Effector CD8-positive, alpha-beta T cell (primary cell): ENCODE measurements around the gene ANKRD30B.
"Not testable (repeated sequence)": the region's sequence is repeated elsewhere in the genome, so short reads cannot be mapped to it uniquely, and the experiment has no call there.

ENCODE experiments used
- DNase-seq: peaks from one replicate; lab custom pipeline; 2025; lab: John Stamatoyannopoulos, UW
- total RNA-seq, 4 experiments: gene quantifications; one replicate each; lab custom pipeline; 2026; lab: John Stamatoyannopoulos, UW

The ANKRD30B gene
- 0 to 0.18 (median 0) reads per million in 4 experiments for total RNA-seq

DNA sequence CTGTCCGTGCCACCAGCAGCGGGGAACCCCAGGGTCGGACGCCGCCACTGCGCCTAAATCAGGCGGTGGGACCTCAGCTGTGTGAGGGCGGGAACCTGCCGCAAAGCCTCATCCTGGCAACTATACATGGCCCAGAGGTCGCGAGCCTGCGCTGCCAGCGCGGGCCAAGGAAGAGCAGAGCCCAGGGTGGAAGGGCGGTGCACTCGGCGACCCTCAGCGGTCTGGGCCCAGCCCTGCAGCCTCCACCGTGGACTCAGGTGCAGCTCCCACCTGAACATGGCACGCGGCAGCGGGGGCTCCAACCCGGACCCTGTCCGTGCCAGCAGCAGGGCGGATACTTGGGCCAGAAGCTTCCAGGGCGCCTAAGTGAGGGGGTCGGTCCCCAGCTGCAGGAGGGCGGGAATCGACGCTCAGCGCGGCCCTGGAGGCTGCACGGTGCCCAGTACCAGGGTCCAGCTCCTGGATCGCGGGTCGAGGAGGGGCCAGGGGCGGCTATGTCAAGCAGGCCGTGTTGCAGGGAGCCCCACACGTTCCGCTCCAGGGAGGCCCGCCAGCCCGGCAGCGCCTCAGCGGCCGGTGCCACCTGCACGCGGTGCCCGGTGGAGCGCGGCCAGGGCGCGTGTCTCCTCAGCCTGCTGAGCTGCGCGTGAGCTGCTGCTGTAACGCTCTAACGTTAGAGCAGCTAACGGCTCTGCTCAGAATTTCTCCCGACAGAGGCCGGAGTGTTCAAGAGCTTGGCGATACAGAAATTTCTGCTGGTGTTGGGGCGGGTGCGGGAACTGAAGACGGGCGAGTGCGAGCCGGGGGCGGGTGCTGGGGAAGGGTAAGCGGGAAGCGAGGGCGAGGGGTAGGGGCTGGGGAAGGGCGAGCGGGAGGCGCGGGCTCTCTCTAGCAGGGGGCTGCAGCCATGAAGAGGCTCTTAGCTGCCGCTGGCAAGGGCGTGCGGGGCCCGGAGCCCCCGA is at the start of gene ANKRD30B:
TSS of gene ANKRD30B (plus strand) at position 660 of the 962 bp plus-strand sequence. CDS start at position 908, 248 bp downstream.
- DNase-seq, result no peak

DNA sequence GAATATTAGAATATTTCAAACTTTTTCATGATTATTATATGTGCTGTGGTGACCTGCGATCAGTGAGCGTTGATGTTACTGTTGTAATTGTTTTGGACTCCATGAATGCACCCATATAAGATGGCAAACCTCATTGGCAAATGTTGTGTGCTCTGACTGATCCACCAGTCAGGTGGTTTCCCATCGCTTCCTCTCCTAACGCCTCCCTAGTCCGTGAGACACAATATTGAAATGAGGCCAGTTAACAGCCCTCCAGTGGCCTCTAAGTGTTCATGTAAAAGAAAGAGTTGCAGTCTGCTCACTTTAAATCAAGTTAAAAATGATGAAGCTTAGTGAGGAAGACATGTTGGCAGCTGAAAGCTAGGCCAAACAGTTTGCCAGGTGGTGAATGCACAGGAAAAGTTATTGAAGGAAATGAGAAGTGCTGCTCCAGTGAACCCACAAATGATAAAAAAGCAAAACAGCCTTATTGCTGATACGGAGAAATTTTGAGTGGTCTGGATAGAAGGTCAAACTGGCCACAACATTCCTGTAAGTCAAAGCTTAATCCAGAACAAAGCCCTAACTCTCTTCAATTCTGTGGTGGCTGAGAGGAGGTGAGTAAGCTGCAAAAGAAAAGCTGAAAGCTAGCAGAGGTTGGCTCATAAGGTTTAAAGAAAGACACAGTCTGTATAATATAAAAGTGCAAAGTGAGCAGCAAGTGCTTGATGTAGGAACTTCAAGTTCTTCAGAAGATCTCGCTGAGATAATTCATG is 46.5 kb upstream of the ANKRD30B start:
- not testable (repeated sequence) for DNase-seq

DNA sequence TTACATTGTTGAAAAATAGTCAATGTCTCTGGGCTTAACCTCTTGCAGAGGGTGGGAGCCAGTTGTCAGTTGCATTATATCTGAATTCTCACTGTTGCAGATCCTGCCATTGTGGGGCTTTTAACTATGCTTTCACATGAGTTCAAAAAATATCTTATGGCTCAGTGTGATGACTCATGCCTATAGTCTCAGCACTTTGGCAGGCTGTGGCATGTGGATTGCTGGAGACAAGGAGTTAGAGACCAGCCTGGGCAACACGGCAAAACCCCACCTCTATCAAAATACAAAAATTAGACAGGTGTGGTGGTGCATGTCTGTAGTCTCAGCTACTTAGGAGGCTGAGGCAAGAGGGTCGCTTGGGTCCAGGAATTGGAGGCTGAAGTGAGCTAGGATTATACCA is 38.2 kb upstream of the ANKRD30B start:
- not testable (repeated sequence) for DNase-seq

GRCh38 chr18:14721569-14721968 is 26.4 kb upstream of the ANKRD30B start:
- not testable (repeated sequence) for DNase-seq

GRCh38 chr18:14739056-14739455 is 8.9 kb upstream of the ANKRD30B start:
- DNase-seq, result not testable (repeated sequence)

DNA sequence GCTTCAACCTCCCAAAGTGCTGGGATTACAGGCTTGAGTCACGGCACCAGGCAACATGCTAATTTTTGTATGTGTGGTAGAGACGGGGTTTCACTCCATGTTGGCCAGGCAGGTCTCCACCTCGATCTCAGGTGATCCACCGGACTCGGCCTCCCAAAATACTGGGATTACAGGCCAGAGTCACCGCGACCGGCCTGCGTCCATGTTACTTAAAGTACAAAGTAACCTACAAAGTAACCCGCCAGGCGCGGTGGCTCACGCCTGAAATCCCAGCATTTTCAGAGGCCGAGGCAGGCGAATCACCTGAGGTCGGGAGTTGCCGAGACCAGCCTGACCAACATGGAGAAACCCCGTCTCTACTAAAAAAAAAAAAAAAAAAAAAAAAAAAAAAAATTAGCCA is 1.1 kb upstream of the ANKRD30B start:
- no peak for DNase-seq

DNA sequence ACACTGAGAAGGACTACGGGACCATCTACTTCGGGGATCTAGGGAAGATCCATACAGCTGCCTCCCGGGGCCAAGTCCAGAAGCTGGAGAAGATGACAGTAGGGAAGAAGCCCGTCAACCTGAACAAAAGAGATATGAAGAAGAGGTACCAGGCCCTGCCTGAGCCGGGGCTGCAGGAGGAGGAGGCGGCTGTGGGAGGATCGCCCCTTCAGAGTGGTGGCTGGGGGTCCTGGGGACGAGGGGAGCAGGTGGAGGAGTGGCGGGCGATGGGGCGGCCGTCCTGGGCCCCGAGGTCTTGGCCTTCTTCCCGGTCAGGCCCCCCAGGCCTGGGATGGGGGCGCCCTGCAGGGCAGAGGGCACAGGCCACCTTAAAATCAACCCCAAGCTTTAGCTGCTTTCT is 524 bp downstream of the ANKRD30B start:
- no peak for DNase-seq

GRCh38 chr18:14763566-14763965 is 15.6 kb downstream of the ANKRD30B start:
- DNase-seq, result not testable (repeated sequence)

DNA sequence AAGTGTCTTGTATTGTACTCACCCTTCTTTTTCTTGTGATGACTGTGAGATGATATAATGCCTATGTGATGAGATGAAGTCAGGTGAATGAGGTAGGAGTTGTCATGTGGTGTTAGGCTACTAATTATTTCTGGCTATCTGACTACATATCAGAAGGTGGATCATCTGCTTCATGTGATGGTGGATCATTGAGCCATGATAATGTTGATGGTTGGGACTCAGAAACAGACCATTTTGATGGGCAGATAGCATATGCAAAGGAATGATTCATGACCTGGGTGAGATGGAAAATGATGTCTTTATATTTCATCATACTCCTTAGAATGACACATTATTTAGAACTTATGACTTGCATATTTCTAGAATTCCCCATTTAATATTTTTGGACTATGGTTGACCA is 19.5 kb downstream of the ANKRD30B start:
- no peak for DNase-seq

DNA sequence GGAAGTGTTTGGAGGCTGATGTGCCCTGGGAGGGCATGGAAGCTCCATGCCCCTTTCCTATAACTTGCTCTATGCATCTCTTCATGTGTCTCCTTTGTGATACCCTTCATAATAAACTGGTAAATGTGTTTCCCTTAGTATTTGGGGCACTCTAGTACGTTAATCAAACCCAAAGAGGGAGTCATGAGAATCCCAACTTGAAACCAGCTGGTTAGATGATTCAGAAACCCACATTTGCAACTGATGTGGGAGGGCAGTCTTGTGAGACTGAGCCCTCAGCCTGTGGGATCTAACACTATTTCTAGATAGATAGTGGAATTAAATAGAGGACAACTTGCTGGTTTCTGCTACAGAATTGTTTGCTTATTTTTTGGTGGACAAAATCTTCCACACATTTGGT is 20.3 kb downstream of the ANKRD30B start:
- DNase-seq, result no peak

GRCh38 chr18:14769381-14769780 is 21.4 kb downstream of the ANKRD30B start:
- DNase-seq, result no peak

GRCh38 chr18:14776801-14777200 is 28.8 kb downstream of the ANKRD30B start:
- no peak for DNase-seq

- no peak for DNase-seq
Observed at GRCh38 chr18:14781671-14782070, 33.7 kb downstream of the ANKRD30B start.

- DNase-seq, result no peak
Observed at GRCh38 chr18:14784133-14784532, 36.2 kb downstream of the ANKRD30B start.

- not testable (repeated sequence) for DNase-seq
Observed at GRCh38 chr18:14796876-14797275, 48.9 kb downstream of the ANKRD30B start.

DNA sequence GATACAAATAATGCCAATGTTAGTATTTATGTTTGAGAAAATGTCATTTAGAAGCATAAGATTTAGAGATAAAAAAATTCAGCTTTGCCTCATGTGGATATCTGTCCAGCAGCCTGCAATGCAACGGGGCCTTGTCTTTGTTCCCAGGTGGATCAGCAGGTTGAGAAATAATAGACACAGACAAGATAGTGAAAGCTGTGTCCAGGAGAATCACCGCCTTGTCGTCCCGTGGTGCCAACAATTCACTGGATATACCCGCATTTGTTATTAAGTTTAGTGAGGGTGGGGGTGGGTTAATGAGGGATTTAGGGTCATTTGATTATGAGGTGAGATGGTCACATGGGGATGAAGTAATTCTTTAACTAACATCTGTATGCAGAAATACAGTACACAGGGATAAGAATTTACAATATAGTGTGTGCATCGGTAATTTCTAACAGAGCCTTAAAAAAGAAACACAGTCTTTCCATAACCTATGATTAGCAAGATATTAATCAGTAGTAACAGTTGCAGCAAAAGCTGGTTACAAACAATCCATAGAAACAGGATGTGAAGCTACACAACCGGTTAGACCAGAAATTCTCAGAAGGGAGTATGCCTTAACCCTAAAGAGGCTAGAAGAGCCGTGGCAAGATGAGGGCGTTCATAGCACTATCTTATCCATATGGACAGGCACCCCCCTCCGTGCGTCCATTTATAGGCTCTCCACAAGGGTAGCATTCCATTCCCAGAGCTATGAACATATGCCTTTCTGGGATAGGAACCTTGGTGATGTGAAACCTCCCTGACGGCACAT is 50.2 kb downstream of the ANKRD30B start:
- not testable (repeated sequence) for DNase-seq

DNA sequence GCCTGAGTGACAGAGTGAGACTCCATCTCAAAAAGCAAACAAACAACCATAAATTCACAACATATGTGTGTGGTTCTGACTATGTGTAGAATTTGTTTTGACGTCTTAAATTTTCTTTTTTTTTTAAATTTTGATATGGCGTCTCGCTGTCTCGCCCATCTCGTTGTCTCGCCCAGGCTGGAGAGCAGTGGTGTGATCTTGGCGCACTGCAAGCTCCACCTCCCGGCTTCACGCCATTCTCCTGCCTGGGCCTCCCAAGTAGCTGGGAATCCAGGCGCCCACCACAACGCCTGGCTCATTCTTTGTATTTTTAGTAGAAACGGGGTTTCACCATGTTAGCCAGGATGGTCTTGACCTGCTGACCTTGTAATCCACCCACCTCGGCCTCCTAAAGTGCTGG is 63.1 kb downstream of the ANKRD30B start:
- not testable (repeated sequence) for DNase-seq

DNA sequence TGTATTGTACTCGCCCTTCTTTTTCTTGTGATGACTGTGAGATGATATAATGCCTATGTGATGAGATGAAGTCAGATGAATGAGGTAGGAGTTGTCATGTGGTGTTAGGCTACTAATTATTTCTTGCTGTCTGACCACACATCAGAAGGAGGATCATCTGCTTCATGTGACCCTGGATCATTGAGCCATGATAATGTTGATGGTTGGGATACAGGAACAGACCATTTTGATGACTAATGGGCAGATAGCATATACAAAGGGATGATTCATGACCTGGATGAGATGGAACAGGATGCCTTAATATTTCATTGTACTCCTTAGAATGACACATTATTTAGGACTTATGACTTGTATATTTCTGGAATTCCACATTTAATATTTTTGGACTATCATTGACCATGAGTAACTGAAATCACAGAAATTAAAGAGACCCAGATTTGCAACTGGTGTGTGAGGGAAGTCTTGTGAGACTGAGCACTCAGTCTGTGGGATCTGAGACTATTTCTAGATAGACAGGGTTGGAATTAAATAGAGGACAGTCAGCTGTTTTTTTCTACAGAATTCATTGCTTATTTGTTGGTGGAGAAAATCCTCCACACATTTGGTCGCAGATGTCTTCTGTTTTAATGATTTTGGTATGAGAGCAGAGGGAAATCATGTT is 79.1 kb downstream of the ANKRD30B start:
- DNase-seq, result not testable (repeated sequence)

- DNase-seq, result not testable (repeated sequence)
Observed at GRCh38 chr18:14841607-14842006, 93.6 kb downstream of the ANKRD30B start.

DNA sequence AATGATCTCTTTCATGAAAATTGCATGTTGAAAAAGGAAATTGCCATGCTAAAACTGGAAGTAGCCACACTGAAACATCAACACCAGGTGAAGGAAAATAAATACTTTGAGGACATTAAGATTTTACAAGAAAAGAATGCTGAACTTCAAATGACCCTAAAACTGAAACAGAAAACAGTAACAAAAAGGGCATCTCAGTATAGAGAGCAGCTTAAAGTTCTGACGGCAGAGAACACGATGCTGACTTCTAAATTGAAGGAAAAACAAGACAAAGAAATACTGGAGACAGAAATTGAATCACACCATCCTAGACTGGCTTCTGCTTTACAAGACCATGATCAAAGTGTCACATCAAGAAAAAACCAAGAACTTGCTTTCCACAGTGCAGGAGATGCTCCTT is 103.6 kb downstream of the ANKRD30B start:
- DNase-seq, result not testable (repeated sequence)

- not testable (repeated sequence) for DNase-seq
Observed at GRCh38 chr18:14855634-14856033, 107.7 kb downstream of the ANKRD30B start.
